Ishikawa (cell line): ENCODE measurements around the gene HEMK1.

Source experiments
- CEBPB ChIP-seq: IDR thresholded peaks from 2 replicates; pipeline ENCODE4 v1.6.1; 2012
- CREB1 ChIP-seq: IDR thresholded peaks from 2 replicates; pipeline ENCODE4 v1.6.1; 2012; ENCODE audit warnings: low read depth
- EGR1 ChIP-seq: IDR thresholded peaks from 2 replicates; pipeline ENCODE4 v1.6.1; 2012
- EP300 ChIP-seq: IDR thresholded peaks from 2 replicates; pipeline ENCODE4 v1.6.1; 2012; ENCODE audit warnings: borderline replicate concordance
- FOXM1 ChIP-seq: IDR thresholded peaks from 2 replicates; pipeline ENCODE4 v1.6.1; 2012; ENCODE audit warnings: low read depth, borderline replicate concordance
- NFIC ChIP-seq: IDR thresholded peaks from 2 replicates; pipeline ENCODE4 v1.6.1; 2012
- RAD21 ChIP-seq: IDR thresholded peaks from 2 replicates; pipeline ENCODE4 v1.6.1; 2012; ENCODE audit warnings: low read depth
- TAF1 ChIP-seq: IDR thresholded peaks from 2 replicates; pipeline ENCODE4 v1.6.1; 2012; ENCODE audit warnings: low read depth, mild to moderate bottlenecking
- TCF12 ChIP-seq: IDR thresholded peaks from 2 replicates; pipeline ENCODE4 v1.6.1; 2012; ENCODE audit warnings: low read depth
- TEAD4 ChIP-seq: IDR thresholded peaks from 2 replicates; pipeline ENCODE4 v1.6.1; 2012
- YY1 ChIP-seq: IDR thresholded peaks from 2 replicates; pipeline ENCODE4 v1.6.1; 2012; ENCODE audit warnings: low read depth
- ZBTB7A ChIP-seq: IDR thresholded peaks from 2 replicates; pipeline ENCODE4 v1.6.1; 2012; ENCODE audit warnings: low read depth
- TF ChIP-seq, protein P1 (sequence below): IDR thresholded peaks from 2 replicates; pipeline ENCODE4 v1.6.1; 2012
- TF ChIP-seq, protein P2 (sequence below): IDR thresholded peaks from 2 replicates; pipeline ENCODE4 v1.6.1; 2012; ENCODE audit warnings: low read depth, mild to moderate bottlenecking
- TF ChIP-seq, protein P3 (sequence below): IDR thresholded peaks from 2 replicates; pipeline ENCODE4 v1.6.1; 2012

HEMK1 gene

DNA sequence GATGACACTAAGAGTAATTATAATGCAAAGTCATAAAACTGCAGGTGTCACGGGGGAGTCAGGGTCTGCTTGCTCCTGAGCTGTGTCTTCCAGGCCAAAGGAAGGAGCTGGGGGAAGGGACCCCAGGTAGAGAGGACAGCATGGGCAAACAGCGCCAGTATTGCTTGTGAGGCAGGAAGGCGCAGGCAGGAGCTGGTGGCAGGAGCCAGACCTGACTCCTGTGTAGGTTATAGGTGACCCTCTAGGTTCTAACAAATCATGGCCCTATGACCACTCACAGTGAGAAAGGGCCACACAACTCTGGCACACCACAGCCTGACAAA lies 40.4 kb downstream of the HEMK1 start:
- TF ChIP-seq NFIC (no peak), CEBPB (no peak), ZBTB7A (no peak), EP300 (no peak), TEAD4 (no peak), FOXM1 (no peak), EGR1 (no peak), YY1 (no peak), RAD21 (no peak), CREB1 (no peak), TCF12 (no peak), TAF1 (no peak)
- TF ChIP-seq, protein P1, sequence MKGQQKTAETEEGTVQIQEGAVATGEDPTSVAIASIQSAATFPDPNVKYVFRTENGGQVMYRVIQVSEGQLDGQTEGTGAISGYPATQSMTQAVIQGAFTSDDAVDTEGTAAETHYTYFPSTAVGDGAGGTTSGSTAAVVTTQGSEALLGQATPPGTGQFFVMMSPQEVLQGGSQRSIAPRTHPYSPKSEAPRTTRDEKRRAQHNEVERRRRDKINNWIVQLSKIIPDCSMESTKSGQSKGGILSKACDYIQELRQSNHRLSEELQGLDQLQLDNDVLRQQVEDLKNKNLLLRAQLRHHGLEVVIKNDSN: no peak
- TF ChIP-seq, protein P2, sequence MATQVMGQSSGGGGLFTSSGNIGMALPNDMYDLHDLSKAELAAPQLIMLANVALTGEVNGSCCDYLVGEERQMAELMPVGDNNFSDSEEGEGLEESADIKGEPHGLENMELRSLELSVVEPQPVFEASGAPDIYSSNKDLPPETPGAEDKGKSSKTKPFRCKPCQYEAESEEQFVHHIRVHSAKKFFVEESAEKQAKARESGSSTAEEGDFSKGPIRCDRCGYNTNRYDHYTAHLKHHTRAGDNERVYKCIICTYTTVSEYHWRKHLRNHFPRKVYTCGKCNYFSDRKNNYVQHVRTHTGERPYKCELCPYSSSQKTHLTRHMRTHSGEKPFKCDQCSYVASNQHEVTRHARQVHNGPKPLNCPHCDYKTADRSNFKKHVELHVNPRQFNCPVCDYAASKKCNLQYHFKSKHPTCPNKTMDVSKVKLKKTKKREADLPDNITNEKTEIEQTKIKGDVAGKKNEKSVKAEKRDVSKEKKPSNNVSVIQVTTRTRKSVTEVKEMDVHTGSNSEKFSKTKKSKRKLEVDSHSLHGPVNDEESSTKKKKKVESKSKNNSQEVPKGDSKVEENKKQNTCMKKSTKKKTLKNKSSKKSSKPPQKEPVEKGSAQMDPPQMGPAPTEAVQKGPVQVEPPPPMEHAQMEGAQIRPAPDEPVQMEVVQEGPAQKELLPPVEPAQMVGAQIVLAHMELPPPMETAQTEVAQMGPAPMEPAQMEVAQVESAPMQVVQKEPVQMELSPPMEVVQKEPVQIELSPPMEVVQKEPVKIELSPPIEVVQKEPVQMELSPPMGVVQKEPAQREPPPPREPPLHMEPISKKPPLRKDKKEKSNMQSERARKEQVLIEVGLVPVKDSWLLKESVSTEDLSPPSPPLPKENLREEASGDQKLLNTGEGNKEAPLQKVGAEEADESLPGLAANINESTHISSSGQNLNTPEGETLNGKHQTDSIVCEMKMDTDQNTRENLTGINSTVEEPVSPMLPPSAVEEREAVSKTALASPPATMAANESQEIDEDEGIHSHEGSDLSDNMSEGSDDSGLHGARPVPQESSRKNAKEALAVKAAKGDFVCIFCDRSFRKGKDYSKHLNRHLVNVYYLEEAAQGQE: no peak
- TF ChIP-seq, protein P3, sequence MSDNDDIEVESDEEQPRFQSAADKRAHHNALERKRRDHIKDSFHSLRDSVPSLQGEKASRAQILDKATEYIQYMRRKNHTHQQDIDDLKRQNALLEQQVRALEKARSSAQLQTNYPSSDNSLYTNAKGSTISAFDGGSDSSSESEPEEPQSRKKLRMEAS: no peak

DNA sequence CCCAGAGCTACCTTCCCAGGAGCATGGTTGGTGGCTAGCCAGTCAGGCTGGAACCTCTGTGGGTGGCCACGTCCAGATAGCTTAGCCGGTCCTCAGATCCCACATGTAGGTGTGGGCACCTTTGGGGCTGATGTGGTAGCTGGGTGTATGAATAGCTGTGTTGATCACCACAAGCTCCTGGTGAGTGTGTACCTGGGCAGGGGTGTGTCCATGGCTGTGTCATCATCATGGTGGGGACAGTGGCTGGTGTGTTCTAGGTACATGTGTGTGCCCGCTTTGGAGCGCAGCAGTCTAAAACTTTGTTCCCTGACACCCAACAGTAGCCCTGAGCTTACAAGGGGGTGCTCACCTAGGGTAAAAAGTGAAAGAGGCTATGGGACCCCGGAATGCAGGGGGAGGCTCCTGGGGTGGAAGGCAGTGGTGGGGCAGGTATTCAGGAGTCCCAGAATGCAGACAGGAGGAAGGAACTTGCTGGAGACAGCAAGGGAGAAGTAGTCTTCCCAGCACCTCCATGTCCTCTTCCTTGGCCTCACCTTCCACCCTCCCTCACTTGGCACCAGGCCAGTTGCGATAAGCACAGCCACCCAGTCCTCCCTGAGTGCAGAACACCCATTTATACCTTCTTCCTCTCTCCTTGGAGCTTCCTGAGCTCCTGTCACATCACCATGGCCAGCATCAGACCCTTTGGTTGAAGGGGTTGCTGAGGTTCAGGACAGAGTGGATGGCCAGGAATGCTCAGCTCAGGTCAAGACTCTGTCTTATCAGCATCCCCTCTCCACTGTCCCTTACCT lies 41.1 kb downstream of the HEMK1 start:
- TF ChIP-seq NFIC: peak; percentile 68; the same call in 1 of the 2 replicates
- TF ChIP-seq, protein P3: no peak

DNA sequence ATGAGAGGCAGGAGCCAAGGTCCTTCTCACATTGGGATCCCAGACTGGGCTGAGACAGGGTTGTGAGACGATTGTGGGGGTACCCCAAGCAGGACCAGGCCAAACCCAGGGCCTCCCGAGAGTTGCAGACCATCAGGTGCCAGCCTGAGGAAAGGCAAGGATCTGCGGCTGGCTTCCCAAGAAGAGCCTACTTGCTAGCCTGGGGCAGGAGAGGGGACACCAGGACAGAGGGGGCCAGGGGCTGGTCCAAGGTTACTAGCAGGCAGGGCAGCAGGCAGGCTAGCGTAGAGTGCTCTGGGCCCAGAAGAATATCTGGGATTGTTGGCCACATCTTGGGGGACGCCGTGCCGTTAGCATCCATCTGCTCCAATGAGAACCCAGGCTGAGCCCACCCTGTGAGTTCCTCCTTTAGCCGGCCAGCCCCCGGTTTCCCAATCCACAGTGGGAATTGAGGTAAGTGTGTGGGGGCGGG lies 41.7 kb downstream of the HEMK1 start:
- TF ChIP-seq TCF12 (no peak), RAD21 (no peak), FOXM1 (no peak), CREB1 (no peak), CEBPB (no peak)
- TF ChIP-seq, protein P3: no peak

DNA sequence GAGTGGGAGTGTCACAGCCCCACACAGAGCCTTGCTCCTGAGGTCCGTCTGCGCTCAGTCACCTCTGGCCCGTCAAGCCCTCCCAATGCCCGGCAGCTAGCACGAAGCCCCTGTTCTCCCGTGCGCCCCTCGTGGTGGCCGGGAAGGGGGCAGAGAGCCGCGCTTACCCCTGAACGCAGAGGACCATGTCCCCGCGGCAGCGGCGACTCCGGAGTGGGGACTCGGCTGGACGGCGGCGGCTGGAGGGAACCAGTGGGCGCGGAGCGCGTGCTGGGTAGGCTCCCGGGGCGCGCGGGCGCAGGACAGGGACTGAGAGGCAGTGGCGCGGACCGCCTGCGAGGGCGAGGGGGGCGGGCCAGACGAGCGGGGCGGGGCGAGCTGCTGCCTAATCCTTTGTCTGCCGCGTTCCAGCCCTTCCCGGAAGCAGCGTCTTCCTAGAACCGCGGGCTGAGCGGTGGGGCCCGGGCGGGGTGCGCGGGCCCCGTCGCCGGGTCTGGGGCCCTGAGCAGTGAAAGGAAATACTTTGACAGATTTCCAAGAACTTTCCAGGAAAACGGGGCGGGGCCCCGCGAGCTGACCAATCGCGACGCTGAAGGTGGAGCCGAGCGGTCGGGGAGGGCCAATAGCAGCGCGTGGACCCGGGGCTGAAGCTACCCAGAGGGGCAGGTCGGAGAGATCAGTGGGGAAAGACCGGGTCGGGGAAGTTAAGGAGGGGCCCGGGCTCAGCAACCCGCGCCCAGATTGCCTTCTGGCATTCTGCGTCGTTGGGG lies 42.3 kb downstream of the HEMK1 start, which contains the start of gene CISH:
TSS of gene CISH (minus strand) at position 311 of the 770 bp plus-strand sequence. CDS start at position 187, 124 bp downstream.
- TF ChIP-seq ZBTB7A (peak; percentile 62; the same call in 1 of the 2 replicates), CEBPB (no peak), YY1 (no peak), NFIC (peak; percentile 75), EP300 (no peak; the same call in 1 of the 2 replicates), CREB1 (peak; percentile 29; the same call in 1 of the 2 replicates), TEAD4 (peak; percentile 37; the same call in 1 of the 2 replicates), RAD21 (no peak; the same call in 1 of the 2 replicates), TAF1 (peak; percentile 57)
- TF ChIP-seq, protein P2: no peak
- TF ChIP-seq, protein P3: peak; percentile 94

DNA sequence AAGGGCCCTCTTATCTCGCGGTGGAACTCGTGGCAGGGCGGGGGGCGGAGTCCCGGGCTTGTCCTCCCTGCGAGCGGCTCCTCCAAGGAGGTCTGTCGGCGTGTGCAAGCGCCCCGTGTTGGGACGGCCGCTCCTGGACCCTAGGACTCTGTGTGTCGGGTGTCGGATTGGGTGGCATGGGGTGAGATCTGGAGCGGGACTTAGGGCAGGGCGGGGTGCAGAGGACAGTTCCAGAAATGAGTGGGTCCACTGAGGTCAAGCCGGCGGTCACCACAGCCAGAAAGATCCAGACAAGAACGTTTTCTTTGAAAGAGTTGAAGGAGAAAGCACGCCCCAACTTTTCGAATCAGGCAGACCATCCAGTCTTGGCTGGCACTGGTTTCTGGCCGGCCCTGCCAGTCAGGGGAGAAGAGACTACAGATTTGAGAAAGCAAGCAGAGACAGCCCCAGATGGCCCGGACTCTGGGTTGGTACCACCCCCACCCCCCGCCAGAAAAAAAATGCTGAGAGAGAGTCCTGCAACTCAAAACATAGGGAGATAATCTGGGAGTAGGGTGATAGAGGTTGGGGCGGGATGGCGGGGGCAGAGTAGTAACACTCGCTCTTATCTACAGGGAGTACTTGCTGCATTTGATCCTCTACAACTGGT lies 43.0 kb downstream of the HEMK1 start:
- TF ChIP-seq, protein P2: no peak
- TF ChIP-seq CEBPB: no peak
- TF ChIP-seq, protein P3: no peak
- TF ChIP-seq TAF1: 0 out of 2 replicates have a peak, but pooled peaks have one; percentile 8
